Endometrial microvascular endothelial cells (primary cell): ENCODE results near the gene KREMEN1. TPM values are rescaled to one million over a fixed set of nuclear protein-coding genes. Genes with fewer than 3 reads are reported as not detected.

ENCODE experiments used
- in situ Hi-C: cut with HindIII; loops from 2 replicates; pipeline ENCODE4 v1.10.0; 2017; ENCODE audit warnings: low sequenced_read_pairs, low pct_unique_long_range_greater_than_20kb; ENCODE audit errors: inconsistent ontology term
- total RNA-seq: library from RNA; depleted of rRNA; stranded (reverse); fragments of >200 nt; gene quantifications from one replicate; pipeline ENCODE4 v1.2.3, GENCODE V29; 2015; ENCODE audit errors: inconsistent ontology term

The KREMEN1 gene
- total RNA-seq, 1 donor from 2014 or later, result 0.28 TPM

DNA sequence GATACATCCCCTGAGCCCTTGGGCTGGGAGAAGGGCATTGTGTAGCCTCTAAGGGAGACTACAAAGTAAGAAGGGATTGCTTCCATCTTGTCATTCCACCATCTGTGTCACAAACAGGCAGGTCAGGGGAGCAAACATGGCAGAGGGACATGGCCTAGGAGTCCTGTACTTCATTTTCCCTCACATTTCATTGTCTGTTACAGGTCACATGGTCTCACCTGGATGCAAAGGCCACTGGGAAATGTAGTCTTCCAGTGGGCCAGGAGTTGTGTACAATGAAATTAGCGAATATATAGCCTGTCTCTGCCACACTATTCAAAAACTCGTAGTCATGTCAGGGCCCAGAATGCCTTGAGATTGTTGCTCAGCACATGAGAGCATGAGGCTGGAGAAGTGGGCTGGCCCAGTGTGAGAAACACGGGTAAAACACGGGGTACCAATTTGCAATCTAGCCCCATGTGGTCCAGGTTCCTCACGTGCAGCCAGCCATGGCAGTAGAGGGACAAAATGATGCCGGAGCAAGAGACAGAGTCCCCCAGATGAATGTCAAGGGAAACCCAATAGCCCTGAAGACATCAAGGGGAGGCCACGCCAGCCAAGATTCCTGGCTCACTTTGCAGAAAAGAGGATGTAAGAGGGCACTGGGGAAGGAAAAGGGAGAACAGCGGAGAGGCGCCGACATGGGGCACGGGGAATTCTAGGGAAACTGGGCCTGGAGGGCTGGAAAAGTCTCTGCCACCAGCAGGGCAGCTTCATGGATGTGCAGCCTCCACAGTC, 85.1 kb downstream of the KREMEN1 start:
- in situ Hi-C loops, result no loop called here

DNA sequence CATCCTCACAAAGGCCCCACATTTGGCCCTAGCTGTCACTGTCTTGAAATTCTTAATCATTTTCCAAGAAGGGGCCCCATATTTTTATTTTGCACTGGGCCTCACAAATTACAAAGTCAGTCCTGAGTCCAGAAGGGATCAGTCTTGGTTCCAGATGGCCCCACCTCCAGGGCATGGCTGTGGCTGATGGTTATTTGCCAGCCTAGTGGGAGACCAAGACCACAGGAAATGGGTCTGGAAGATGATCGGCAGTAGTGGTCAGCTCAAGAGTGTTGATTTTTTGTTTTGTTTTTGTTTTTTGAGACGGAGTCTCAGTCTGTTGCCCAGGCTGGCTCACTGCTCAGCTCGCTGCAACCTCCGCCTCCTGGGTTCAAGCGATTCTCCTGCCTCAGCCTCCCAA, 85.7 kb downstream of the KREMEN1 start:
- in situ Hi-C loops, result no loop called here

DNA sequence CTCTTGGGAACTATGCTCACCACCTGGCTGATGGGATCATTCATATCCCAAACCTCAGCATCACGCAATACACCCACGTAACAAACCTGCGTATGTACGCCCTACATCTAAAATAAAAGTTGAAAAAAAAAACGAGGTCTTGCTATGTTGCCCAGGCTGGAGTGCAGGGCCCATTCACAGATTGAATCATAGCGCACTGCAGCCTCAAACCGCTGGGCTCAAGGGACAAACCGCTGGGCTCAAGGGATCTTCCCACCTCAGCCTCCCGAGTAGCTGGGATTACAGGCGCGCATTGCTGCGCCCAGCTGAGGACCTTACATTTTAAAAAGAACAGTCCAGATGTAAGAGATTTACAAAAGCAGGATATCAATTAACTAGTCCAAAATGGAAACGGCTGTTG, 91.0 kb downstream of the KREMEN1 start:
- in situ Hi-C loops, result no loop called here

DNA sequence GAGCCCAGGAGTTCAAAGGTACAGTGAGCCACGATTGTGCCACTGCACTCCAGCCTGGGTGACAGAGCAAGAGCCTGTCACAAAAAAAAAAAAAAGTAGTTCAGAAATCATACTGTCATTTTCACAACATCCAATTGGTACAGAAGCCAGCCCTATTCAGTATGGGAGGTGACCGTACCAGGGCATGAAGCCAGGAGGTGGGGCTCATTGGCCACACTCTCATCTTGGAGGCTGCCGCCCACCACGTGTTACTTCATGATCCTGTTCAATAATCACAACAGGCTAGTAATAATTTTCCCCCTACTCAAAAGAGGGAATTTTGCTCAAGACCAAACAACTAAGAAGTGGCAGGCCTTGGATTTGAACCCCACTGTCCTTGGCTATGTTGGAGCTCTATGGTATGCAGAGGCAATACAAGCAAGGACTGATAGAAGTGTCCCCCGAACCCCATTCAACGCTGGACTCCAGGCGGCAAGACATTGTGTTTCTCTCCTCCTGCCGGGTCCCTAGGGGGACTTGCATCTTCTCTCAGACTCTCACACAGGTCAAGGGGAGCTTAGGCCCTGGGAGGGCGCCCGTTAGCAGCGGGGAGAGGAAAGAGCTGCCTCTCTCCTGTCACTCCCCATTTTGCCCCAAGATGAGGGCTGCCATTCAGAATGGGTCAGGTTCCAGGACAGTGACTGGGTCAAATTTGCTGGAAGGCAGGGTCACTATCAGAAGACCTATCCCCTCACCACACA, 92.7 kb downstream of the KREMEN1 start:
- in situ Hi-C loops, result no loop called here

DNA sequence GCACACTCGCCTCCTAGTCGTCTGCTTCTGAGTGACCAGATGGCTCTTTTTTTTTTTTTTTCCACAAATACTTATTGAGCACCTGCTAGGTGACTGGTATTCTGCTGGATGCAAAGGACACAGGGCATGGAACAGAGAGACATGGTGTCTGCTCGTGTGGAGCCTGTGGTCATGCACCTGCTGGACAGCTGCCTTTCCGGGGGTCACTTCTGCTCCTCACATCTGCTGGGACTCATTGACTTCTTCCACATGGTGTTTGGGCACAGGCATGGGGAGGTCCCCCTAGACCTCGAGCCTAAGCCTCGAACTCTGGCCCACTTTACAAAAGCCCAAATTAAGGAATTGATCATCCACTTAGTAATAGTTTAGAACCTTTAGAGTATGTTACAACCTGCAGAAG, 93.3 kb downstream of the KREMEN1 start:
- in situ Hi-C loops, result no loop called here

DNA sequence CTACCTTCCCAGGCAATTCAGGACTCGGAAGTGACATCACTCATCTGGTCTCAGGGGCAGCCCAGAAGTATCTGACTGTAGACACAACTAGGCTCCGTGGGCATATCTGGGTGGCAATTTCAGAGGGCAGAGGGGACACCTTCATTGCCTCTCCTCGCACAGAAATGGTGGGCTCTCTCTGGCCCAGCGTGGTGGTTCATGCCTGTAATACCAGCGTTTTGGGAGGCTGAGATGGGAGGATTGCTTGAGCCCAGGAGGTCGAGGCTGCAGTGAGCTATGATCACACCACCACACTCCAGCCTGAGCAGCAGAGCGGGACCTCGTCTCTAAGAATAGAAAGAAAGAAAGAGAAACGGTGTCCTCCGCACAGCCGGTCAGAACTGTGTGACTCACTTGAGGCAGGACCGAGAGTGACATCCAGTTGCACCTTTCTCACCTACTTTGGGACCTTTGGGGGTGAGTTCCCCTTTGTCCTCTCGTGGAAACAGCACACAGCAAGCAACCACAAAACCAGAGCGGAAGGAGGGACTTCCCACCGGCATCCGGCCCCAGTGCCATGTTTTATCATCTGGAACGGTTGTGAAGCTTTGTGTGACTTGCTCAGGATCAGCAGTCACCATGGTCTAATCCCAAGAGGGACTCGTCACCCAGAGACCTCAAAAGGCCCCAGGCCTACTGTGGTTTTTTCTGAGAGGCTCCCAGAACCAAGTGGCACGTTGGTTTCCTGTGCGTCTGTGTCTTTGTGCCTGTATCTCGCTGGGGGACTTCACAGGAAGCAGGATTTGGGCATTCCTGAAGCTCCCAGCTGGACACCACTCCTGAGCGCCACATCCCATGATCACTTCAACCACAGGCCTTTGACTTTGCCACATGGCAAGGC, 94.4 kb downstream of the KREMEN1 start:
- in situ Hi-C loops, result no loop called here

DNA sequence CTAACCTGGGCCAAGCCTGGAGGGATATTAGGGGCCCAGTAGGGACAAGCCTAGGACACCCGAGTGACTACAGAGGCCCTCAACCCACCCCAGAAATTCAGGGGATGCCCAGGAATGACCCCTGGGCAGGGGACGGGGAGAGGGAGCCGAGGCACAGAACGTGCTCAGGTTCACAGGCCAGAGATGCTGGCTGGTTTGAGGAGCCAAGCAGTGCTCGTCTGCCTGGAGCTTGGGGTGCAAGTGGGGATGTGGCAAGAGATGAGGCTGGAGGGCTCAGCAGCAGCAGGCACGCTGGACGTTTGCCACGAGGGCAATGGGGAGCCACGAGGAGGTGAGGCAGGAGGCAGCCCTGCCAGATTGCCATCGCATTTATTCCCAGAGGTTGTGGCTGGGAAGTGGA, 98.9 kb downstream of the KREMEN1 start:
- in situ Hi-C loops, result no loop called here

DNA sequence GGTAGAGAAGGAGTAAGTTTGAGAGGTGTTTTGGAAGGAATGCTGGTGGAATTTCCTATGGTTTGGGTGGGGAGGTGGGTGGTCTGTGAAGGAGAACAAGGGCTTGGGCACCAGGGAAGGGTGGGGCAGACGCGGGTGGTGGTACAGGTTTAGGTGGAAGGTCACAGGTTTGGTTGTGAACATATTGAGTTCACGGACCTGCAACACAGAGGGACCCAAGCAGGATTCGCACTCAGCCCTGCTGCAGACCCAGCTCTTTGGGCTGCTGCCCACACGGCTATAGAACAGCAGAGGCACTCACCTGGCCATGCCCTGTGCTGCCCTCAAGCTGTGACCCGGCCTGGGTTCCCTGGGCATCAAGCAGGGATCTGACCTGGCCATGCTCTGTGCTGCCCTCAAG, 99.4 kb downstream of the KREMEN1 start:
- in situ Hi-C loops, result no loop called here

DNA sequence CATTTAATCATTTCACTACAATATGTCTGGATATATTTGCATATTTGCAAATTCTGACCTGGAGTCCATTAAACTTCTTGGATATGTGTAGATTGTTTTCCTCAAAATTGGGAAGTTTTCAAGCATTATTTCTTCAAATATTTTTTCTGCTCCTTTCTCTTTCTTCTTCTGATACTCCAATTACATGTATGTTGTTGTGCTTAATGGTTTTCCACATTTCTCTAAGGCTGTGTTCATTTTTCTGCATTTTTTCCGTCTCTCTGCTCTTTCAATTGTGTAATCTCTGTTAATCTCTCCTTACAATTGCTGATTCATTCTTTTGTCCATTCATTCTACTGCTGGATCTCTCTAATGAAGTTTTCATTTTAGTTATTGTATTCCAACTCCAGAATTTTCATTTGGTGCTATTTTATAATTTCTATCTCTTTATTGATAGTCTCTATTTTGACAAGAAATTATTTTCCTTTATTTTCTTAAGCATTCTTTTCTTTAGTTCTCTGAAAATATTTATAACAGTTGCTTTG, 102.5 kb downstream of the KREMEN1 start:
- in situ Hi-C loops, result no loop called here

DNA sequence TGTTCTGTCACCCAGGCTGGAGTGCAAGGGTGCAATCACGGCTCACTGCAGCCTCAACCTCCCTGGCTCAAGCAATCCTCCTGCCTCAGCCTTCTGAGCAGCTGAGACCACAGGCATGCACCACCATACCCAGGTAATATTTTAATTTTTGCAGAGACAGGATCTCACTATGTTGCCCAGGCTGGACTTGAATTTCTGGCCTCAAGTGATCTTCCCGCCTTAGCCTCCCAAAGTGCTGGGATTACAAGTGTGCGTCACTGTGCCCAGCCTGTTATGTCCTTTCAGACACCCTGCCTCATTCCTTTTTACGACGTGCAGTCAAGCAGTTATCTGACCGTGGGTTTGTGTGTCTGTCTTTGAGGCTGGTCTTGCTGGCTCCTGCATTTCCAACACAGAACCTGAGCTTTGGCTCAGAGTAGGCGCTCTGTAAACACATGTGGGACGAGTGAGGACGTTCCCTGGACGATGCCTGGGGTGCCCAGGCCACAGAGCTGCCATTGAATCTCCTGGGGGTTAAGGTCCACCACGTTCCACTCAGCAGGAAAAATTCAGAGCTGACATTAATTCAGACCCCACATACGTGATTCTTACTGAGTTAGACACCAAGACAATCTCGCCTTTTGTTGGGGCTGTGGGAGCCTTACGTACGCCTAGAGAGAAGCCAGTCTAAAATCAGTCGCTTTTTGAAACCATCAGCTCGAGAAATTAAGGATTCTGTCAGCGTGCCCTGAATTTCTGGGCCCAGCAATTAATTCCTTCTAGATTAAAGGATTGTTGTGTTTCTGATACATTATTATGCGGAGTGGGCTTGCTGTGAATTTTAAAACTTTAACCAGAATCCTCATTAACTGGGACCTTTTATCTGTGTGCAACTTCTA, 111.4 kb downstream of the KREMEN1 start:
- in situ Hi-C loops, result no loop called here

DNA sequence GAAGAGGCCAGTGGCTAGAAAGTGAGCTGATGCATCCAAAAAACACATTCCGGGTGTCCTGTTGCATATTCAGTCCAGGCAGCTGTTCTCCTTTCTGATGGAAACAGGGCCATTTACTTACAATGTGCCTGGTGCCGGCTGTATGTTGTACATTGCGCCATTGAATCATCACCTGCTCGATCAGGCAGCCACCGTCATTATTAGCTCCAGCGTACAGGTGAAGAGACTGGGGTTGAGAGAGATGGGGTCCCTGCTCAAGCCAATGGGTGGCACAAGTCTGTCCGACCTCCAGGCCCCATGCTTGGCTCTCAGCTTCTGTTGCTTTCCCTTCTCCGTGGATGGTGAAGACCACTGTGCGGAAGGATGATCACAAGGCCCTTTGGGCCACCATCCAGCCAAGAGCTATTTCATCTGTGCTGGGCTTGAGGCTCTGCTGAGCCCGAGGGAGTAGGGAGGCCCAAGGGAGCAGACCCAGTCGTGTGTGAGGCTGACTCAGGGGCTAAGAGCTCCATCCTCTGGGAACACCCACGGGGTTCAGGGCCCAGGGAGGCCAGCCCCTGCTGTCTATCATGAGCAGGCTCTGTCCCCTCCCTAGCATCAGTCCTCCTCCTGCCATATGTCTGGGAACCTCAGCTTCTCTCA, 112.1 kb downstream of the KREMEN1 start:
- in situ Hi-C loops, result no loop called here

DNA sequence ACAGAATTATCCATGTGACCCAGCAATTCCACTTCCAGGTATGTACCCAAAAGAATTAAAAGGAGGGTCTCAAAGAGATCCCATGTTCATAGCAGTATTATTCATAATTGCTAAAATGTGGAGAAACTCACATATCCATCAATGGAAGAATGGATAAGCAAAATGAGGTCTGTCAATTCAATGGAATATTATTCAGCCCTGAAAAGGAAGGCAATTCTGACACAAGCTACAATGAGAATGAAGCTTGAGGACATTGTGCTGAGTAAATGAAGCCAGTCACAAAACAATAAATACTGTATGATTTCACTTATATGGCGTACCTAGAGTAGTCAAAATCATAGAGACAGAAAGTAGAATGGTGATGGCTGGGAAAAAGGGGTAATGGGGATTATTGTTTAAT, 113.5 kb downstream of the KREMEN1 start:
- in situ Hi-C loops, result no loop called here

DNA sequence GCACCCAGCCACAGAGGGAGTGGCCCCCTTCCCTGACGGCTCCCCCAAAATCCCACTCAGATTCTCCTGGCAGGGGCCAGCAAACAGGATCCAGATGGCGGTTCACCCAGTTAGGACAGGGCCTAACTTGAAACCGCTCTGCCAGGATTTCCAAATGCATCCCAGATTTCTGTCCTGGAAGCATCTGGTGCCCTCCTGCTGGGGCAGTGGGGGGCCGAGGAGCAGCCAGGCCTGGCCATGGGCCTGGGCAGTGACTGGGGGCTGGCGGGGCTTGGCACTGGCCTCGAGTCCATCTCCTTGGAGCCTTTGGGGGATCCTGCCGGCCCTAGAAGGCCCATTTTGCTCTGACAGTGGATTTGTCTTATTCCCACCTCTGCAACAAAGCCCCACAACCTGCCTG, 115.0 kb downstream of the KREMEN1 start:
- in situ Hi-C loops, result no loop called here

DNA sequence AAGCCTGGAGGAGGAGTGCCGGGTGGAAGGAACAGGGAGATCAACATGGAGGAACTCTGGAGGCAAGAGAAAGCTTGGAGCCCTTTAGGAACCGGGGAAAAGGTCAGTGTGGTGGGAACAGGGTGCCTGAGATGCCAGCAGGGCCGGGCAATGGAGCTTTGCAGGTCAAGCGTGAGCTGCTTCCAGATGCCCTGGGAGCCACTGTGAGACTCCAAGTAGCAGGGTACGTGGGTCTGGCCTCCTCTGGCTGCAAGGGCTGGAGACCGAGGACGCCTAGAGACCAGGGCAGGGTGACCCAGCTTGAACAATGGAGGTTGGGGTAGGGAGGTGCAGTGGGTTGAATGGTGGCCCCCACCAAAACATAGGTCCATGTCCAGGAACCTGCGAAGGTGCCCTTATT, 117.2 kb downstream of the KREMEN1 start:
- in situ Hi-C loops, result no loop called here

DNA sequence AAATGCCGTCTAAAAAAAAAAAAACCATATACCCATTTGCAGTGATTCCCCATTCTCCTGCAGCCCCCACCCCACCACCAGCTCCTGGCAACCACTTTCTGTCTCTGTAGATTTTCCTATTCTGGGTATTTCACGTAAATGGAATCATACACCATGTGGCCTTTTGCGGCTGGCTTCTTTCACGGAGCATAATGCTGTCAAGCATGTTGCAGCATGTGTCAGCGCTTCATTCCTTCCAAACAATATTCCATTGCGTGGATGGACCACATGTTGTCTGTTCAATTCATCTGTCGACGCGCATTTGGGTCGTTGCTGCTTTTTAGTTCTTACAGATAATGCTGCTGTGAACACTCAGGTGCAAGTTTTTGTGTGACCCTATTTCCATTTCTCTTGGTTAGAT, 118.1 kb downstream of the KREMEN1 start:
- in situ Hi-C loops, result no loop called here

DNA sequence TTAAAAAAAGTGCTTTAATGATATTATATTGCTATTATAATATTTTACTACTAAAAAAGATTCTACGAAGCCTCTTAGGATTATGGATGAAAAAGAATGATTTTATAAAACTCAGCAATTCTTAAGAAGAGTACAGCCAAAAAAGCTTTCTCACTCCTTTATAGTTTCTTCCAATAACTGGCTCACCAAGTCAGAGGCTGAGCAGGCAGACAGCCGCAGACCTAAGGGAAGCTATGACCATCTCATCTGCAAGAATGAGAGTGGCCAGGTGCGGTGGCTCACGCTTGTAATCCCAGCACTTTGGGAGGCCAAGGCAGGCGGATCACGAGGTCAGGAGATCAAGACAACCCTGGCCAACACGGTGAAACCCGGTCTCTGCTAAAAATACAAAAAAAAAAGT, 120.2 kb downstream of the KREMEN1 start:
- in situ Hi-C loops, result no loop called here

DNA sequence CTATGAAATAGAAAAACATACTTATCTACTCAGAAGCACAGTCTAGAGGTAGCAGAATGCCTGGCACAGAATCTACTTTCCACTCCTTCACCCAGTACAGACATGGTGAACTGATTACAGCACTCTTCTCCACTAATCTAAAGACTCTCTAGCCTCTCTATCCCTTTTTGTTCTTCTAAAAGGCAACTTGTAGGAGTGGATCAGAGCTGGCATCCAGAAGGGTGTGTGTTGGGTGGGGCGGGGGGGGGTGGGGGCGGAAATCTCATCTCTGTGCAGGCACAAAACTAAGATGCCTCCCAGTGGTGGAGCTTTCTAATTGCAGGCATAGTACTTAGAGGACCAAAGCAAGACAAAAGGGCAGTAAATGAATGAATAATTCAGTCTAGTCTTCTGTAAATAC, 121.3 kb downstream of the KREMEN1 start:
- in situ Hi-C loops, result no loop called here
